SK-N-SH treated with all-trans-retinoic acid at 6 μM for 48 hours (cell line): ENCODE data around the gene AUTS2.

Source experiments
- ATAC-seq: fragments of 200-7000 bp; cut with Tn5 transposase; 3 replicates; pipeline ENCODE4 v1.9.1; 2020; ENCODE audit warnings: mild to moderate bottlenecking, moderate library complexity
- BACH2 ChIP-seq: fragments of 250-450 bp; sonication (Bioruptor Pico); IDR thresholded peaks from 2 replicates; pipeline ENCODE4 v1.9.0; 2021; ENCODE audit warnings: mild to moderate bottlenecking, borderline replicate concordance
- CSDC2 ChIP-seq: fragments of 250-450 bp; sonication (Bioruptor Pico); IDR thresholded peaks from 2 replicates; pipeline ENCODE4 v1.5.0; 2020; ENCODE audit warnings: mild to moderate bottlenecking, moderate library complexity
- ESRRG ChIP-seq: fragments of 250-450 bp; sonication (Bioruptor Pico); IDR thresholded peaks from 2 replicates; pipeline ENCODE4 v1.6.1; 2021; ENCODE audit warnings: mild to moderate bottlenecking
- GLIS3 ChIP-seq: fragments of 250-450 bp; sonication (Bioruptor Pico); IDR thresholded peaks from 2 replicates; pipeline ENCODE4 v1.5.0; 2020; ENCODE audit warnings: mild to moderate bottlenecking, moderate library complexity
- ISL1 ChIP-seq: fragments of 250-450 bp; sonication (Bioruptor Pico); IDR thresholded peaks from 2 replicates; pipeline ENCODE4 v2.1.2; 2022; ENCODE audit warnings: mild to moderate bottlenecking, moderate library complexity
- OSR1 ChIP-seq: fragments of 250-450 bp; sonication (Bioruptor Pico); IDR thresholded peaks from 2 replicates; pipeline ENCODE4 v1.8.0; 2022; ENCODE audit warnings: moderate library complexity, mild to moderate bottlenecking, inconsistent platforms
- POU6F1 ChIP-seq: fragments of 250-450 bp; sonication (Bioruptor Pico); IDR thresholded peaks from 2 replicates; pipeline ENCODE4 v1.8.0; 2021; ENCODE audit warnings: low read depth, mild to moderate bottlenecking, moderate library complexity, borderline replicate concordance
- PPARA ChIP-seq: fragments of 250-450 bp; sonication (Bioruptor Pico); IDR thresholded peaks from 2 replicates; pipeline ENCODE4 v1.5.0; 2020; ENCODE audit warnings: mild to moderate bottlenecking, borderline replicate concordance
- SNAI2 ChIP-seq: fragments of 250-450 bp; sonication (Bioruptor Pico); IDR thresholded peaks from 2 replicates; pipeline ENCODE4 v1.5.0; 2020; ENCODE audit warnings: mild to moderate bottlenecking, moderate library complexity
- TCF4 ChIP-seq: fragments of 250-450 bp; sonication (Bioruptor Pico); IDR thresholded peaks from 2 replicates; pipeline ENCODE4 v1.8.0; 2021; ENCODE audit warnings: mild to moderate bottlenecking, moderate library complexity, borderline replicate concordance
- TOX ChIP-seq: fragments of 250-450 bp; sonication (Bioruptor Pico); IDR thresholded peaks from 2 replicates; pipeline ENCODE4 v1.8.0; 2021; ENCODE audit warnings: mild to moderate bottlenecking, moderate library complexity, borderline replicate concordance
- TSHZ2 ChIP-seq: fragments of 250-450 bp; sonication (Bioruptor Pico); IDR thresholded peaks from 2 replicates; pipeline ENCODE4 v1.5.0; 2020; ENCODE audit warnings: mild to moderate bottlenecking, moderate library complexity
- ZFP3 ChIP-seq: fragments of 250-450 bp; sonication (Bioruptor Pico); IDR thresholded peaks from 2 replicates; pipeline ENCODE4 v1.5.0; 2020; ENCODE audit warnings: mild to moderate bottlenecking, moderate library complexity
- ZFP30 ChIP-seq: fragments of 450-650 bp; formaldehyde crosslinking; IDR thresholded peaks from 2 replicates; pipeline ENCODE4 v1.5.0; 2022; ENCODE audit warnings: mild to moderate bottlenecking, moderate library complexity
- ZNF565 ChIP-seq: fragments of 450-650 bp; formaldehyde crosslinking; conservative IDR thresholded peaks from 2 replicates; pipeline ENCODE4 v1.5.0; 2020; ENCODE audit warnings: low read depth, mild to moderate bottlenecking, moderate library complexity
- ZNF8 ChIP-seq: fragments of 450-650 bp; formaldehyde crosslinking; IDR thresholded peaks from 2 replicates; pipeline ENCODE4 v1.5.0; 2020; ENCODE audit warnings: mild to moderate bottlenecking, moderate library complexity
- TF ChIP-seq, protein P1 (sequence below): fragments of 250-450 bp; sonication (Bioruptor Pico); IDR thresholded peaks from 2 replicates; pipeline ENCODE4 v1.8.0; 2020; ENCODE audit warnings: mild to moderate bottlenecking, moderate library complexity, borderline replicate concordance
- TF ChIP-seq, protein P2 (sequence below): fragments of 250-450 bp; sonication (Bioruptor Pico); IDR thresholded peaks from 2 replicates; pipeline ENCODE4 v1.5.1; 2020; ENCODE audit warnings: low read depth, mild to moderate bottlenecking, moderate library complexity
- TF ChIP-seq, protein P3 (sequence below): fragments of 250-450 bp; sonication (Bioruptor Pico); IDR thresholded peaks from 2 replicates; pipeline ENCODE4 v1.5.1; 2021; ENCODE audit warnings: mild to moderate bottlenecking, moderate library complexity

The AUTS2 gene

GRCh38 chr7:69789563-69789962 lies 191.3 kb downstream of the AUTS2 start:
- no peak for ATAC-seq
- TF ChIP-seq ISL1: no peak
- TF ChIP-seq CSDC2 (CRISPR knock-in tag): no peak
- no peak for TF ChIP-seq OSR1
- TF ChIP-seq GLIS3: no peak
- TF ChIP-seq PPARA: no peak
- TF ChIP-seq, protein P1, sequence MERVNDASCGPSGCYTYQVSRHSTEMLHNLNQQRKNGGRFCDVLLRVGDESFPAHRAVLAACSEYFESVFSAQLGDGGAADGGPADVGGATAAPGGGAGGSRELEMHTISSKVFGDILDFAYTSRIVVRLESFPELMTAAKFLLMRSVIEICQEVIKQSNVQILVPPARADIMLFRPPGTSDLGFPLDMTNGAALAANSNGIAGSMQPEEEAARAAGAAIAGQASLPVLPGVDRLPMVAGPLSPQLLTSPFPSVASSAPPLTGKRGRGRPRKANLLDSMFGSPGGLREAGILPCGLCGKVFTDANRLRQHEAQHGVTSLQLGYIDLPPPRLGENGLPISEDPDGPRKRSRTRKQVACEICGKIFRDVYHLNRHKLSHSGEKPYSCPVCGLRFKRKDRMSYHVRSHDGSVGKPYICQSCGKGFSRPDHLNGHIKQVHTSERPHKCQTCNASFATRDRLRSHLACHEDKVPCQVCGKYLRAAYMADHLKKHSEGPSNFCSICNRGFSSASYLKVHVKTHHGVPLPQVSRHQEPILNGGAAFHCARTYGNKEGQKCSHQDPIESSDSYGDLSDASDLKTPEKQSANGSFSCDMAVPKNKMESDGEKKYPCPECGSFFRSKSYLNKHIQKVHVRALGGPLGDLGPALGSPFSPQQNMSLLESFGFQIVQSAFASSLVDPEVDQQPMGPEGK (CRISPR knock-in tag): no peak
- no peak for TF ChIP-seq TCF4 (CRISPR knock-in tag)
- TF ChIP-seq POU6F1 (CRISPR knock-in tag): no peak
- TF ChIP-seq ESRRG: no peak
- no peak for TF ChIP-seq SNAI2

- no peak for ATAC-seq
- TF ChIP-seq GLIS3 (no peak), CSDC2 (CRISPR knock-in tag) (no peak), POU6F1 (CRISPR knock-in tag) (no peak), TSHZ2 (CRISPR knock-in tag) (no peak), SNAI2 (no peak), ZFP3 (CRISPR knock-in tag) (no peak), ESRRG (no peak), TOX (CRISPR knock-in tag) (no peak), ZNF565 (CRISPR knock-in tag) (no peak), ZNF8 (CRISPR knock-in tag) (no peak)
- TF ChIP-seq, protein P2, sequence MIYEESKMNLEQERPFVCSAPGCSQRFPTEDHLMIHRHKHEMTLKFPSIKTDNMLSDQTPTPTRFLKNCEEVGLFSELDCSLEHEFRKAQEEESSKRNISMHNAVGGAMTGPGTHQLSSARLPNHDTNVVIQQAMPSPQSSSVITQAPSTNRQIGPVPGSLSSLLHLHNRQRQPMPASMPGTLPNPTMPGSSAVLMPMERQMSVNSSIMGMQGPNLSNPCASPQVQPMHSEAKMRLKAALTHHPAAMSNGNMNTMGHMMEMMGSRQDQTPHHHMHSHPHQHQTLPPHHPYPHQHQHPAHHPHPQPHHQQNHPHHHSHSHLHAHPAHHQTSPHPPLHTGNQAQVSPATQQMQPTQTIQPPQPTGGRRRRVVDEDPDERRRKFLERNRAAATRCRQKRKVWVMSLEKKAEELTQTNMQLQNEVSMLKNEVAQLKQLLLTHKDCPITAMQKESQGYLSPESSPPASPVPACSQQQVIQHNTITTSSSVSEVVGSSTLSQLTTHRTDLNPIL (CRISPR knock-in tag): no peak
- TF ChIP-seq, protein P3, sequence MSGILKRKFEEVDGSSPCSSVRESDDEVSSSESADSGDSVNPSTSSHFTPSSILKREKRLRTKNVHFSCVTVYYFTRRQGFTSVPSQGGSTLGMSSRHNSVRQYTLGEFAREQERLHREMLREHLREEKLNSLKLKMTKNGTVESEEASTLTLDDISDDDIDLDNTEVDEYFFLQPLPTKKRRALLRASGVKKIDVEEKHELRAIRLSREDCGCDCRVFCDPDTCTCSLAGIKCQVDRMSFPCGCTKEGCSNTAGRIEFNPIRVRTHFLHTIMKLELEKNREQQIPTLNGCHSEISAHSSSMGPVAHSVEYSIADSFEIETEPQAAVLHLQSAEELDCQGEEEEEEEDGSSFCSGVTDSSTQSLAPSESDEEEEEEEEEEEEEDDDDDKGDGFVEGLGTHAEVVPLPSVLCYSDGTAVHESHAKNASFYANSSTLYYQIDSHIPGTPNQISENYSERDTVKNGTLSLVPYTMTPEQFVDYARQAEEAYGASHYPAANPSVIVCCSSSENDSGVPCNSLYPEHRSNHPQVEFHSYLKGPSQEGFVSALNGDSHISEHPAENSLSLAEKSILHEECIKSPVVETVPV (CRISPR knock-in tag): no peak
Observed at GRCh38 chr7:69790977-69791724, 192.9 kb downstream of the AUTS2 start.

DNA sequence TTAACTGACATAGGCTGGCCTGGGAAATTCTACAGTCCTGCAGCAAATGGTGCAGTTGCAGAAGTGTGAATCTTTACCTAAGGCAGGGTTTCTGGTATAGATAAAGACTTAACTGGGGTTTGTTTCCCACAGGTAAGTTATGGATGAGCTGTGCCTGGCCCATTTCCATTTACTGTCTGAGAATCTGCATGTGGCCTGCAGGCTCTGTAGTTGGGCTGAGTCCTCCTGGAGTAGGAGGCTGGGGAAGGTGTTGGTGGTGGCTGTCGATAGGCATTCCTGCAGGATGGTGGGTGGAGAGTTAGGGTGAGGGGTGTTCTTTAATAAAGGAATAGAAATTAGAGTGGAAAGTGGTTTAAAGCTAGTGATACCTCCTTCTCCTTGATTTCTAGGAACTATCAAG lies 193.5 kb downstream of the AUTS2 start:
- no peak for ATAC-seq
- TF ChIP-seq, protein P1 (CRISPR knock-in tag): no peak
- TF ChIP-seq ISL1 (no peak), GLIS3 (no peak), ZNF565 (CRISPR knock-in tag) (no peak), POU6F1 (CRISPR knock-in tag) (no peak), ZFP30 (no peak), ZFP3 (CRISPR knock-in tag) (no peak), OSR1 (no peak), ESRRG (no peak), BACH2 (CRISPR knock-in tag) (no peak), ZNF8 (CRISPR knock-in tag) (no peak), TOX (CRISPR knock-in tag) (no peak)
- TF ChIP-seq, protein P3 (CRISPR knock-in tag): no peak
